IgD-negative memory B cell (primary cell): Measurements from ENCODE around the gene NTN5. TPM values are rescaled to one million over a fixed set of nuclear protein-coding genes. Genes with fewer than 3 reads are reported as not detected.
"Not testable (repeated sequence)": the region's sequence is repeated elsewhere in the genome, so short reads cannot be mapped to it uniquely, and the experiment has no call there.

ENCODE experiments used
- H3K27ac Mint-ChIP-seq, 3 donors: one replicate each; pipeline ENCODE4 v1.8.0; 2020 to 2022; ENCODE audit warnings: mild to moderate bottlenecking in 3 of 3, mixed read lengths in 3 of 3, moderate library complexity in 1 of 3
- H3K27me3 Mint-ChIP-seq: one replicate; pipeline ENCODE4 v1.8.0; 2021; ENCODE audit warnings: mixed read lengths
- H3K36me3 Mint-ChIP-seq: one replicate; pipeline ENCODE4 v1.8.0; 2020; ENCODE audit warnings: mild to moderate bottlenecking, mixed read lengths
- H3K4me1 Mint-ChIP-seq, 3 donors: one replicate each; pipeline ENCODE4 v1.8.0; 2020 to 2022; ENCODE audit warnings: mixed read lengths in 3 of 3, mild to moderate bottlenecking in 1 of 3
- H3K4me3 Mint-ChIP-seq, 4 donors: one replicate each; pipeline ENCODE4 v1.8.0; 2020 to 2022; ENCODE audit warnings: mild to moderate bottlenecking in 4 of 4, mixed read lengths in 4 of 4, moderate library complexity in 3 of 4
- H3K9me3 Mint-ChIP-seq, 3 donors: one replicate each; pipeline ENCODE4 v1.8.0; 2020 to 2021; ENCODE audit warnings: mixed read lengths in 3 of 3, mild to moderate bottlenecking in 1 of 3
- polyA plus RNA-seq: library from polyadenylated mRNA; unstranded; fragments of 300-500 nt; fragmentation: Illumina TruSeq; gene quantifications from one replicate; pipeline ENCODE4 v1.2.3, GENCODE V29; 2021

Gene NTN5
- polyA plus RNA-seq, 1 donor from 2014 or later, result 0.66 TPM

- peak overlapping the region; percentile 81 to 94 (median 87) for H3K4me3 Mint-ChIP-seq
- H3K9me3 Mint-ChIP-seq, result peaks cover 0 to 2% (median 0%) of the 10 kb centered on the region in 3 donors
- no peak overlapping the region for H3K27ac Mint-ChIP-seq
- H3K36me3 Mint-ChIP-seq, result peaks cover 1% of the 10 kb centered on the region
- peaks cover 4 to 15% (median 5%) of the 10 kb centered on the region in 3 donors for H3K4me1 Mint-ChIP-seq
- no peaks in the 10 kb centered on the region for H3K27me3 Mint-ChIP-seq
Observed at GRCh38 chr19:48713041-48713863, 40.4 kb upstream of the NTN5 start.

GRCh38 chr19:48711106-48711662, 38.4 kb upstream of the NTN5 start:
- Mint-ChIP-seq H3K9me3 (peaks cover 0 to 2% (median 0%) of the 10 kb centered on the region in 3 donors), H3K27me3 (no peaks in the 10 kb centered on the region), H3K27ac (no peak overlapping the region), H3K36me3 (peaks cover 2% of the 10 kb centered on the region), H3K4me1 (peaks cover 4 to 15% (median 5%) of the 10 kb centered on the region in 3 donors), H3K4me3 (peak overlapping the region in 2 of 4 donors; percentile 45 to 69)

- Mint-ChIP-seq H3K27ac (peak overlapping the region in 1 of 3 donors; percentile 68), H3K4me1 (peaks cover 0 to 5% (median 0%) of the 10 kb centered on the region in 3 donors), H3K4me3 (no peak overlapping the region), H3K27me3 (no peaks in the 10 kb centered on the region), H3K9me3 (peaks cover 0 to 2% (median 0%) of the 10 kb centered on the region in 3 donors), H3K36me3 (peaks cover 2% of the 10 kb centered on the region)
Observed at GRCh38 chr19:48708471-48708870, 35.7 kb upstream of the NTN5 start.

DNA sequence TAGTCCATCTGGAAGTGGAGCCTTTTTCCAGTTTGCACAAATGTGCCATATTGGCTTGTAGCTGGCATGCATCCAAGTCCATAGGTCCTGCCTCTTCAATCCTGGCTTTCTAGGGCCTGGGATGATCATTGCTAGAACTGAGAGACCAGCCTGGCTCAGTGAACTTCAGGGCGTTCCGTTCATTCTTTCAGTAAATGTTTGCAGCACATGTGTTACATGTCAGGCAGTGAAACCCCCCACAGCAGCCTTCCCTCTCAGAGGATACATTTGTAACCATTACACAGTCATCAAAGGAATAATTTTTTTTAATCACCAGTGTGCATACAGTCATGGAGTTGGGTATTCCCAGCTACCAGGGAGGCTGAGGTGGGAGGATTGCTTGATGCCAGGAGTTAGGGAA, 32.6 kb upstream of the NTN5 start:
- Mint-ChIP-seq H3K27ac (no peak overlapping the region), H3K36me3 (peaks cover 4% of the 10 kb centered on the region), H3K27me3 (peaks cover 2% of the 10 kb centered on the region), H3K9me3 (no peaks in the 10 kb centered on the region), H3K4me1 (no peaks in the 10 kb centered on the region), H3K4me3 (no peak overlapping the region)

GRCh38 chr19:48703316-48703715, 30.5 kb upstream of the NTN5 start:
- no peak overlapping the region for H3K27ac Mint-ChIP-seq
- no peak overlapping the region for H3K4me3 Mint-ChIP-seq
- no peaks in the 10 kb centered on the region for H3K9me3 Mint-ChIP-seq
- H3K4me1 Mint-ChIP-seq, result no peaks in the 10 kb centered on the region
- peaks cover 5% of the 10 kb centered on the region for H3K27me3 Mint-ChIP-seq
- H3K36me3 Mint-ChIP-seq, result peaks cover 6% of the 10 kb centered on the region

DNA sequence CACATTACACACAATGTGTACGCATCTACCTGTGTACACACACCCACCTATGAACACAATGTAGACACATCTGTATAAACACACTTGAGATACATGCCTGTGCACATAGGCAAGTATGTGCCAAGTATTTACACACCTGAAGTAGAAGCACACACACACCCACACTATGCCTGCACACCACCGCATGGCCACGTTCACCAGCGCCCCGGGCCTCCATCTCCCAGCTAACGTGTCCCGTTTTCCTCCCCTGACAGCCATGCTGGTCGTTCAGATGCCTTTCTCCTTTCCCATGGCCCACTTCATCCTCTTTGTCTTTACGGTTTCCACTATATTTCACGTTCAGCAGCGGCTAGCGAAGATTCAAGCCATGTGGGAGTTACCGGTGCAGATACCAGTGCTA, 29.9 kb upstream of the NTN5 start:
- peaks cover 4% of the 10 kb centered on the region for H3K36me3 Mint-ChIP-seq
- no peaks in the 10 kb centered on the region for H3K4me1 Mint-ChIP-seq
- no peaks in the 10 kb centered on the region for H3K9me3 Mint-ChIP-seq

GRCh38 chr19:48698046-48698445, 25.2 kb upstream of the NTN5 start:
- H3K4me1 Mint-ChIP-seq, result peaks cover 0 to 5% (median 3%) of the 10 kb centered on the region in 3 donors
- H3K27me3 Mint-ChIP-seq, result peaks cover 20% of the 10 kb centered on the region
- no peak overlapping the region for H3K27ac Mint-ChIP-seq
- no peaks in the 10 kb centered on the region for H3K9me3 Mint-ChIP-seq
- no peak overlapping the region for H3K4me3 Mint-ChIP-seq
- peaks cover 4% of the 10 kb centered on the region for H3K36me3 Mint-ChIP-seq

More for the DNA sequence above, 29.9 kb upstream of the NTN5 start:
- no peak overlapping the region for H3K27ac Mint-ChIP-seq
- no peak overlapping the region for H3K4me3 Mint-ChIP-seq
- H3K27me3 Mint-ChIP-seq, result peaks cover 7% of the 10 kb centered on the region

DNA sequence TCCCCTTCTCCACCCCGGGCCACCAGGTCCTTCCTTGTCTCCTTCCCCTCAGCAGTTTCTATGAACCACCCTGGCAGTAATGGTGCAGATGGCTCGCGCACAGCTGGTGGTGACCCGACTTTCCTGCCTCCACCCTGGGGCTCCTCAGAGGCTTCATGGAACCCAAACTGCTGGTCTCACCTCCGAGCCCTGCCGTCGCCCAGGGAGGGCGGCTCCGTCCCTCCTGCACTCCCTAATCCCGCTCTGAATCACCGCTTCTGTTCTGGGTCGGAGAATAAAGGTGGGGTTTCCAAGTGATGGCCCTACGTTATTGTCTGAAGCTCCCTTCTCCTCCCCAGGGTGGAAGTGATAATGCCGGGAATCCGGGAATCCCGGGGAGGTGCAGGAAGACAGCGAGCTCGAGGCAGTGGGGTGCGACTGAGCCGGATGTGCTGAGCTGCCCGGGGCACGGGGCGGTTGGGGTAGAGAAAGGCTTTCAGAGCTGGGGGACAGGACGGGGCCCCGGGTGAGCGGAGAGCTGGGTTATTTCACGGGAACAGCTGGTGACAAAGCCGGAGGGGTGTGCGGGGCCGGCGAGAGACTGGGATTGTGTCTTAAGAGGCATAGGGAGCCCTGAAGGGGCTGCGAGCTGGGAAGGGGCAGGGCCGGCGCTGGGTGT, 23.7 kb upstream of the NTN5 start:
- Mint-ChIP-seq H3K4me1 (peaks cover 0 to 5% (median 3%) of the 10 kb centered on the region in 3 donors), H3K9me3 (no peaks in the 10 kb centered on the region), H3K36me3 (peaks cover 2% of the 10 kb centered on the region), H3K27me3 (peaks cover 20% of the 10 kb centered on the region), H3K27ac (peak overlapping the region in 1 of 3 donors; percentile 35), H3K4me3 (peak overlapping the region in 3 of 4 donors; percentile 37 to 54 (median 51))

DNA sequence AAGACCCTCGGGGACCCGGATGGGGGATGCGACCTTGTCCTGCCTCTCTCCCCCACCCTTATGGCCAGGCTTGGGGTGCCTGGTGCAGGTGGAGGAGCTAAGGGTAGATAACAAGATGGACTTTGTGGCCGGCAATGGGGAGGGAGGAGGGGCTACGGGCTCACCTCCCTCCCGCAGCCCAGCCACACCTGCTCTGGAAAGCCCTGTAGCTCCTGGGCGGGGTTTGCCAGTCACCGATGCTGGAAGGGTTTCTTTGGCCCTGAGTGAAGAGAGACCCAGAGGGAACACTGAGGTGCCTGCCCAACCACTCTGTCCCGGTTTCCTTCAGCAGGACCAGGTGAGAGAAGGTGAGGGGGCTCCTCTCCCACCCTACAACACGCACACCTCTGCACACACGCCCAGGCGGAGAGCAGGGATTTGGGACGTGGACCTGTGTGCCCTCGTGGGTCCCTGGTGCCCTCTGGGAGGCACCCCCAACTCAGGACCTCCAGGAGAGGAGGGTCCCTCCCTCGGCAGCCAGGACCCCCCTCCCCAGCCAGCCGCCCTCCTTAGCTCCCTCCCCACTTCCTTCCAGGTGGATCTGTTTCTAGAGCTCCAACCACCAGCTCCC, 23.0 kb upstream of the NTN5 start, which contains the start of gene FUT2:
Gene FUT2 (plus strand): TSS at position 229 of the 610 bp plus-strand sequence. CDS start 6,986 bp downstream, outside the sequence.
- H3K27ac Mint-ChIP-seq, result peak within 1 kb of the TSS in 1 of 3 donors; percentile 35

GRCh38 chr19:48693629-48694028, 20.8 kb upstream of the NTN5 start:
- not testable (repeated sequence) for H3K9me3 Mint-ChIP-seq, H3K36me3 Mint-ChIP-seq, H3K27ac Mint-ChIP-seq, H3K4me1 Mint-ChIP-seq, H3K4me3 Mint-ChIP-seq
- peaks cover 15% of the 10 kb centered on the region for H3K27me3 Mint-ChIP-seq

More for the DNA sequence above, 23.0 kb upstream of the NTN5 start, which contains the start of gene FUT2:
- Mint-ChIP-seq H3K4me3 (peak within 1 kb of the TSS in 3 of 4 donors; percentile 51 to 55 (median 54)), H3K36me3 (peaks cover 2% of the 10 kb centered on the region), H3K4me1 (peaks cover 0 to 5% (median 3%) of the 10 kb centered on the region in 3 donors), H3K27me3 (peaks cover 19% of the 10 kb centered on the region), H3K9me3 (no peaks in the 10 kb centered on the region)

DNA sequence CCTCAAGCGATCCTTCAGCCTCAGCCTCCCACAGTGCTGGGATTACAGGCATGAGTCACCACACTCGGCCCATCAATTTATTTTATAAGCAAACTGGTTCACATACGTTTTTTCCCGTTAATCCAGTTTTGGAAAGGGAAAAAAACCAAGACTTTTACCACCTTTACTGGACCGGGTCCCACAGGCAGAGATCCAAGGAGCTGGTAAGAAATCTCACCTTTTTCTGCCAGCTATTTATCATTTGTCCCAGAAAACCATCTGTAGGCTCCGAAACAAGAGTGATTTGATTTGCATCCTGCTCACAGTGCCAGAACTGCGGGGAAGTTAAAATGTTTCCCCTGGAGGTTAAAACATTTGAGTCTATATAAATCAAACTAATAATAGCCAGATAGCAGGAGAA, 16.6 kb upstream of the NTN5 start:
- Mint-ChIP-seq H3K27ac (no peak overlapping the region), H3K4me1 (no peaks in the 10 kb centered on the region), H3K4me3 (no peak overlapping the region), H3K27me3 (no peaks in the 10 kb centered on the region), H3K36me3 (no peaks in the 10 kb centered on the region), H3K9me3 (no peaks in the 10 kb centered on the region)

GRCh38 chr19:48687776-48688175, 15.0 kb upstream of the NTN5 start:
- H3K4me3 Mint-ChIP-seq, result no peak overlapping the region
- H3K36me3 Mint-ChIP-seq, result no peaks in the 10 kb centered on the region
- no peaks in the 10 kb centered on the region for H3K4me1 Mint-ChIP-seq
- H3K27me3 Mint-ChIP-seq, result peaks cover 2% of the 10 kb centered on the region
- H3K9me3 Mint-ChIP-seq, result no peaks in the 10 kb centered on the region
- no peak overlapping the region for H3K27ac Mint-ChIP-seq

GRCh38 chr19:48686637-48687036, 13.8 kb upstream of the NTN5 start:
- H3K4me3 Mint-ChIP-seq, H3K9me3 Mint-ChIP-seq, H3K27me3 Mint-ChIP-seq, H3K4me1 Mint-ChIP-seq, H3K27ac Mint-ChIP-seq, H3K36me3 Mint-ChIP-seq: not testable (repeated sequence)

DNA sequence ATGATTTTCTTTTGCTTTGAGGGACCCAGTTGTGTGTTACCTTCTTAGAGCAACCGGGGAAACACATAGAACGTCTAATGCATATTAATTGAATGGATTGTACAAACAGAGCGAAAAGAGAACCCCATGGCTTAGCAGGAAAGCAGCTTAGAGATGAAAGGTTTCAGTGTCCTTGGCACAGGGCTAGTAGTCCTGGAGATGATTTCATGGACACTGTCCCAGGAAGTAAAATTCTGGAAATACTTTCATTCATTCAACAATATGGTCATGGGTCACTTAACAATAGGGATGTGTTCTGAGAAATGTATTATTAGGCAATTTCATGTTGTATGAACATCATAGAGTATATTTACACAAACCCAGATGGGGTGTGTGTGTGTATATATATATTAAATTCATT, 13.3 kb upstream of the NTN5 start:
- Mint-ChIP-seq H3K36me3 (peaks cover 1% of the 10 kb centered on the region), H3K27ac (no peak overlapping the region), H3K4me3 (no peak overlapping the region), H3K4me1 (no peaks in the 10 kb centered on the region), H3K9me3 (no peaks in the 10 kb centered on the region), H3K27me3 (peaks cover 2% of the 10 kb centered on the region)

GRCh38 chr19:48685583-48685982, 12.8 kb upstream of the NTN5 start:
- H3K27me3 Mint-ChIP-seq, result peaks cover 2% of the 10 kb centered on the region

More at GRCh38 chr19:48685583-48685982, 12.8 kb upstream of the NTN5 start:
- H3K36me3 Mint-ChIP-seq, result peaks cover 1% of the 10 kb centered on the region
- H3K9me3 Mint-ChIP-seq, result no peaks in the 10 kb centered on the region
- no peak overlapping the region for H3K27ac Mint-ChIP-seq
- H3K4me3 Mint-ChIP-seq, result no peak overlapping the region
- H3K4me1 Mint-ChIP-seq, result no peaks in the 10 kb centered on the region
